ENCODE measurements around the gene AOAH.

DNA sequence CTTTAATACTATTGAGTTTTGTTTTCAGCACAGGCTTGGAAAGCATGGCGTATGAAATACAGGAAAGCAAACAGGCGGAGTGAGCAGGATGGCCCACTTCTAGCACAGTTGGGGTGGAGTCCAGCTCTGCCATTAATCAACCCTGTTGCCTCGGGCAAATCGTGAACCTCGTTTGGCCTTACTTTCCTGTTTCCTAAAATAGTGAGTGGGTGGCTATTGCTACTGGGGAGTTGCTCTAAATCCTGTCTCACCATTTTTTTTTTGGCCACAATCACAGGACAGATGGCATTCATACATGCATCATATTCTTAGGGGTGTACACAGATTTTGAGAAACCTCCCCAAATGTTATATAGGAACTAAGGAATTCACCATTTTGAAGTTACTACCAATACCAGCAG, 176.9 kb downstream of the AOAH start:
- TF ChIP-seq, protein P1, sequence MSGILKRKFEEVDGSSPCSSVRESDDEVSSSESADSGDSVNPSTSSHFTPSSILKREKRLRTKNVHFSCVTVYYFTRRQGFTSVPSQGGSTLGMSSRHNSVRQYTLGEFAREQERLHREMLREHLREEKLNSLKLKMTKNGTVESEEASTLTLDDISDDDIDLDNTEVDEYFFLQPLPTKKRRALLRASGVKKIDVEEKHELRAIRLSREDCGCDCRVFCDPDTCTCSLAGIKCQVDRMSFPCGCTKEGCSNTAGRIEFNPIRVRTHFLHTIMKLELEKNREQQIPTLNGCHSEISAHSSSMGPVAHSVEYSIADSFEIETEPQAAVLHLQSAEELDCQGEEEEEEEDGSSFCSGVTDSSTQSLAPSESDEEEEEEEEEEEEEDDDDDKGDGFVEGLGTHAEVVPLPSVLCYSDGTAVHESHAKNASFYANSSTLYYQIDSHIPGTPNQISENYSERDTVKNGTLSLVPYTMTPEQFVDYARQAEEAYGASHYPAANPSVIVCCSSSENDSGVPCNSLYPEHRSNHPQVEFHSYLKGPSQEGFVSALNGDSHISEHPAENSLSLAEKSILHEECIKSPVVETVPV (CRISPR knock-in tag; IDR thresholded peaks at IDR 0.05): no peak
- TF ChIP-seq CSDC2 (CRISPR knock-in tag; IDR thresholded peaks at IDR 0.05) (no peak), RARB (CRISPR knock-in tag; IDR thresholded peaks at IDR 0.05) (no peak), ARNTL (CRISPR knock-in tag; IDR thresholded peaks at IDR 0.05; ENCODE audit: borderline replicate concordance, low read depth) (no peak), ZFP3 (CRISPR knock-in tag; IDR thresholded peaks at IDR 0.05) (no peak)
- TF ChIP-seq, protein P2, sequence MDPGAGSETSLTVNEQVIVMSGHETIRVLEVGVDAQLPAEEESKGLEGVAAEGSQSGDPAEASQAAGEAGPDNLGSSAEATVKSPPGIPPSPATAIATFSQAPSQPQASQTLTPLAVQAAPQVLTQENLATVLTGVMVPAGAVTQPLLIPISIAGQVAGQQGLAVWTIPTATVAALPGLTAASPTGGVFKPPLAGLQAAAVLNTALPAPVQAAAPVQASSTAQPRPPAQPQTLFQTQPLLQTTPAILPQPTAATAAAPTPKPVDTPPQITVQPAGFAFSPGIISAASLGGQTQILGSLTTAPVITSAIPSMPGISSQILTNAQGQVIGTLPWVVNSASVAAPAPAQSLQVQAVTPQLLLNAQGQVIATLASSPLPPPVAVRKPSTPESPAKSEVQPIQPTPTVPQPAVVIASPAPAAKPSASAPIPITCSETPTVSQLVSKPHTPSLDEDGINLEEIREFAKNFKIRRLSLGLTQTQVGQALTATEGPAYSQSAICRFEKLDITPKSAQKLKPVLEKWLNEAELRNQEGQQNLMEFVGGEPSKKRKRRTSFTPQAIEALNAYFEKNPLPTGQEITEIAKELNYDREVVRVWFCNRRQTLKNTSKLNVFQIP (CRISPR knock-in tag; IDR thresholded peaks at IDR 0.05; ENCODE audit: borderline replicate concordance, low read depth): no peak

All from SK-N-SH treated with all-trans-retinoic acid at 6 μM for 48 hours (cell line).